GM18505 (cell line): ENCODE measurements around the gene ATP5MC3.

ENCODE experiments used
- ATAC-seq: cut with Tn5 transposase; IDR thresholded peaks from one replicate; pipeline ENCODE4 v1.9.1; 2021; ENCODE audit not compliant: unreplicated experiment
- POLR2A ChIP-seq: IDR thresholded peaks from 4 replicates; pipeline ENCODE4 v1.6.1; 2011; ENCODE audit warnings: borderline replicate concordance; ENCODE audit not compliant: insufficient read depth, insufficient read length; ENCODE audit errors: extremely low read depth

The ATP5MC3 gene

DNA sequence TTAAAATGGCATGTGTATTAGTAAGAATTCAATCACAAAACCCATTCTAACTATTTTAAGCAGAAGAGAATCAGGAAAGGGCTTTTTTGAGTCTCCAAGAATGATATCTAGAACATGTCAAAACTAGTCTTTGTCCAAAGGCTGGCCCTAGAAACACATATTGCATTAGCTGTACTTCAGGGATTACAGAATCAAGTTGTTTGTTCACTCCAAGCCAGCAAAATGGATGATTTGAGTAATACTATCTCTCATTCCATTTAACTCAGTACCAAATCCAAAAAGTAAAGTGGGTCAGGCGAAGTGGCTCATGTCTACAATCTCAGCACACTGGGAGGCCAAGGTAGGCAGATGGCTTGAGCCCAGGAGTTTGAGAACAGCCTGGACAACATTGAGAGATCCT is 54.8 kb downstream of the ATP5MC3 start:
- TF ChIP-seq POLR2A, result no peak
- no peak for ATAC-seq
